ENCODE measurements around the gene CCR4.
"Not testable (repeated sequence)": the region's sequence is repeated elsewhere in the genome, so short reads cannot be mapped to it uniquely, and the experiment has no call there.

CCR4 gene

GRCh38 chr3:32952369-32953077 is 1.1 kb downstream of the CCR4 start:
- no peak for DNase-seq

GRCh38 chr3:32954506-32954905 is 3.1 kb downstream of the CCR4 start:
- DNase-seq: no peak

- DNase-seq: no peak
Measured at GRCh38 chr3:32956750-32957570, 5.5 kb downstream of the CCR4 start.

- DNase-seq: no peak
Measured at GRCh38 chr3:32958509-32958908, 7.1 kb downstream of the CCR4 start.

GRCh38 chr3:32959371-32959770 is 7.9 kb downstream of the CCR4 start:
- no peak for DNase-seq

- DNase-seq: no peak
Measured at GRCh38 chr3:32960404-32961170, 9.1 kb downstream of the CCR4 start.

GRCh38 chr3:32961189-32961715 is 9.8 kb downstream of the CCR4 start:
- no peak for DNase-seq

- DNase-seq: no peak
Measured at GRCh38 chr3:32963871-32964270, 12.4 kb downstream of the CCR4 start.

- DNase-seq: not testable (repeated sequence)
Measured at GRCh38 chr3:32964781-32965180, 13.3 kb downstream of the CCR4 start.

- DNase-seq: not testable (repeated sequence)
Measured at GRCh38 chr3:32965617-32966213, 14.3 kb downstream of the CCR4 start.

- DNase-seq: not testable (repeated sequence)
Measured at GRCh38 chr3:32966627-32967026, 15.2 kb downstream of the CCR4 start.

- DNase-seq: no peak
Measured at GRCh38 chr3:32968166-32968919, 16.9 kb downstream of the CCR4 start.

GRCh38 chr3:32968920-32969389 is 17.5 kb downstream of the CCR4 start:
- DNase-seq: no peak

- DNase-seq: no peak
Measured at GRCh38 chr3:32969656-32970055, 18.2 kb downstream of the CCR4 start.

- DNase-seq: not testable (repeated sequence)
Measured at GRCh38 chr3:32971291-32971690, 19.8 kb downstream of the CCR4 start.

GRCh38 chr3:32972482-32973146 is 21.2 kb downstream of the CCR4 start:
- no peak for DNase-seq

- no peak for DNase-seq
Measured at GRCh38 chr3:32973982-32974381, 22.5 kb downstream of the CCR4 start.

GRCh38 chr3:32975891-32976595 is 24.6 kb downstream of the CCR4 start:
- no peak for DNase-seq

- no peak for DNase-seq
Measured at GRCh38 chr3:32977861-32978260, 26.4 kb downstream of the CCR4 start.

GRCh38 chr3:32978331-32978730 is 26.9 kb downstream of the CCR4 start:
- no peak for DNase-seq

GRCh38 chr3:32983124-32983523 is 31.7 kb downstream of the CCR4 start:
- DNase-seq: no peak
